ENCODE measurements around the gene SAFB2.
A peak's percentile ranks its signal among the peaks of the same experiment; 100 is the strongest.

Gene SAFB2

DNA sequence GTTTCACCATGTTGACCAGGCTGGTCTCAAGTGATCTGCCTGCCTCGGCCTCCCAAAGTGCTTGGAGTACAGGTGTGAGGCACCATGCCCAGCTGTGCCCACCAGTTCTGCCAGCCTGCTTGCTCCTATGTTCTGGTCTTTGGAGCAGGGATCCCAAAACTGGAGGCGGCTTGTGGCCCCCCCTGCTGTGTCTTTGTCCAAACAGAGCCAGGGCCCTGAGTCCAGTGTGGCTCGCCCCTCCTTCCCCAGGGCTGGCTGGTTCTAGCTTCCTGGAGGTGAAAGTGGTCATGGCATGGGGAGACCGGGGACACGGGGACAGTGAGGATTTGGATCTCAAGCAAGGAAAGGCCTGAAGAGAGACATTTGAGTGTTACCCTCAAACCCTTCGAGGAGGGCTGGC lies 43.3 kb downstream of the SAFB2 start:
- Histone ChIP-seq H3K4me1 (ENCODE audit: insufficient read depth, low read length) (peaks cover 10% of the 10 kb centered on the region; the same call in 1 of the 2 replicates), H3K9ac (ENCODE audit: low read depth, low read length) (no peak overlapping the region), H3K27ac (ENCODE audit: low read depth, low read length) (no peak overlapping the region), H3K36me3 (ENCODE audit: insufficient read depth, low read length) (no peaks in the 10 kb centered on the region; the same call in 1 of the 2 replicates), H3K27me3 (ENCODE audit: insufficient read depth, low read length) (no peaks in the 10 kb centered on the region), H3K9me3 (ENCODE audit: insufficient read depth, low read depth, low read length) (no peaks in the 10 kb centered on the region), H3K4me3 (ENCODE audit: low read length) (no peak overlapping the region)
- whole genome bisulfite sequencing, result 89% methylated on average over 6 of the region's 6 CpGs

DNA sequence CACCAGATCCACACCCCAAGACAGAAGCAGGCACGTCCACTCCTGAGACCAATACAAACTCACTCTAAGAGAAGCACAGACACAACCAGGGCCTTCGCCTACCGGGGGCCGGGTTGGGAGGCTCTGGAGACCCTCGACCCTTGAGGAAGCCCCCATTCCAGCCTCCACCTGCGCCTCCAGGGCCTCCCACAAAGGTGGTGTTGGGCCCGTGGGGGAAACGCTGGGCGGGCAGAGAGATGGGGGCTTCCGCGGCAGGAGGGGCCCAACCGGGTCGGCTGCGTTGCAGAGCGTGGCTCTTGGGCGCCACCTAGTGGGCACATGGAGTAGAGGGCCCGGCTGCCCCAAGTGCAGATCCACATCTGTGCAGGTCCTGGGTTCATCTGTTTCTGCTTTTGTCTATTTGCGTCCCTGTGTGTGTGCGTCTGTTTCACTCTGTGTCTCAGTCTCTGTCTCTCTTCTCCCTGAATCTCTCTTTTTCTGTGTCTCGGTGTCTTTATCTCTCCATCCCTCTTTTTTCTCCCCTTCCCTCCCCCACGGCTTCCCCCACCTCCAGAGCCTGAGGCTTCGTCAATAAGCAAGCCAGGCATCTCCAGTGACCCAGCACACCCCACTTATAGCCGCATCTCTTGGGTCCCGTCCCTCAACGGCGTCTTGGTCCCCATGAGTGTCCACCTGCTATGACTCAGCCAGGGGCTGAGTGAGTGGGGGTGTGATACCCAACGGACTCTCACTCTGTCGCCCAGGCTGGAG lies 44.3 kb downstream of the SAFB2 start:
- Histone ChIP-seq H3K27ac (ENCODE audit: low read depth, low read length) (no peak overlapping the region), H3K9ac (ENCODE audit: low read depth, low read length) (0 out of 2 replicates have a peak overlapping the region, but pooled peaks have one; percentile 18), H3K4me3 (ENCODE audit: low read length) (no peak overlapping the region; the same call in 1 of the 2 replicates), H3K27me3 (ENCODE audit: insufficient read depth, low read length) (no peaks in the 10 kb centered on the region), H3K36me3 (ENCODE audit: insufficient read depth, low read length) (no peaks in the 10 kb centered on the region; the same call in 1 of the 2 replicates), H3K4me1 (ENCODE audit: insufficient read depth, low read length) (peaks cover 10% of the 10 kb centered on the region; the same call in 1 of the 2 replicates), H3K9me3 (ENCODE audit: insufficient read depth, low read depth, low read length) (no peaks in the 10 kb centered on the region)
- WGBS, result 33% methylated on average over 28 of the region's 28 CpGs

DNA sequence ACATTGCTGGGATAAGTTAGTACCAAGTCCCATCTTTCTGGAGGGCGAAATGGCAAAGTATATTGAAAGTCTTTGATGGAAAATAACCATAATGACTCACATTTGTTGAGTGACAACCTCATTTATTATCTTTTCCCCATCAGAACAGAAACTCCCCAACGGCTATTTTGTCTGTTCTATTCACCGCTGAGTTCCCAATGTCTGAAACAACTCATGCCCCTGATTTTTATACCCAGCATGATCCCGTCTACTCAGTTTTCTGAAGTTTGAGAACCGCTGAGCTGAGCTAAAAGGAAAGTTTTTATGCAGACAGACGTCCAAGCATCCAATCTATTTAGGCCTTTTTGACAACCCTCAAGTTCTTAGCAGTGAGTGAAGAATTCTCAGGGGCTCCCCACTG lies 47.0 kb downstream of the SAFB2 start:
- 97% methylated on average over 6 of the region's 6 CpGs for WGBS

DNA sequence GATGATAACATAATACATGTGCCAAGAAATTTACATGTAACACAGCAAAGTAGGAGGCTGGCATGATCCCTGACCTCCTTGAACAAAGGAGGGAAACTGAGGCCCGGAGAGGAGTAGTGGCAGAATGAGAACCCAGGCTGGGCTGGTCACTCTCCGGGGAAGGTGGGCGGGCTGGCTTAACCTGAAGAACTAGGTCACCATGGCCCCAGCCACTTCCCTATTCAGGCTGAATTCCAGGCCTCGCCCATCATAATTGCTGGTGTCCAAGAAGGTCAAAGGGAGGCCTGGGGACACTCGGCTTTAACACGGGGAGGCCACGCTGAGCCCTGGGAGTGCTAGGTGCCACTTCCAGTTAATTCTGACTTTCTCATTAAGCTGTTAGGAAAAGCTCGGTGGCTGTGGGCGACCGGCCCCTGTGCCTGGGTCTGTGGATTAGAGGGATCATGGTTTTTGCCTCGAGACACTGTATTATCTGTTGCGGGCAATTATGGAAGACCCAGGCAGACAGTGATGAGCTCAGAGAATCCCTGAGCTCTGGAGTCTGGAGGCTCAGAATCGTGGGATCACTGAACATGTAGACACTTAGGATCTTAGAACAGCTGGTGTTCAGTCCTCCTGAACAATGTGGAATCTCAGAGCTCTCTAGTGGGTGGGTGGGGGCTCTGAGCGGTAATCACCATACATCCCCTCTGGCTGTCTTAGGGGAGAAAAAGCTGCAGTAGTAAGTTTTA lies 49.9 kb downstream of the SAFB2 start:
- no peaks in the 10 kb centered on the region for H3K36me3 ChIP-seq (ENCODE audit: insufficient read depth, low read length)
- no peaks in the 10 kb centered on the region for H3K9me3 ChIP-seq (ENCODE audit: insufficient read depth, low read depth, low read length)
- H3K4me3 ChIP-seq (ENCODE audit: low read length), result no peak overlapping the region
- H3K9ac ChIP-seq (ENCODE audit: low read depth, low read length), result no peak overlapping the region
- no peak overlapping the region for H3K27ac ChIP-seq (ENCODE audit: low read depth, low read length)
- 87% methylated on average over 14 of the region's 14 CpGs for WGBS
- 0 out of 2 replicates have a peak, but pooled peaks cover 1% of the 10 kb centered on the region for H3K4me1 ChIP-seq (ENCODE audit: insufficient read depth, low read length)
- peaks cover 8% of the 10 kb centered on the region for H3K27me3 ChIP-seq (ENCODE audit: insufficient read depth, low read length)

More for the DNA sequence above, 47.0 kb downstream of the SAFB2 start:
- H3K27ac ChIP-seq (ENCODE audit: low read depth, low read length), result no peak overlapping the region
- H3K9ac ChIP-seq (ENCODE audit: low read depth, low read length), result no peak overlapping the region
- H3K27me3 ChIP-seq (ENCODE audit: insufficient read depth, low read length), result no peaks in the 10 kb centered on the region
- H3K4me3 ChIP-seq (ENCODE audit: low read length), result no peak overlapping the region
- H3K9me3 ChIP-seq (ENCODE audit: insufficient read depth, low read depth, low read length), result no peaks in the 10 kb centered on the region
- no peaks in the 10 kb centered on the region for H3K36me3 ChIP-seq (ENCODE audit: insufficient read depth, low read length)
- peaks cover 10% of the 10 kb centered on the region; the same call in 1 of the 2 replicates for H3K4me1 ChIP-seq (ENCODE audit: insufficient read depth, low read length)

DNA sequence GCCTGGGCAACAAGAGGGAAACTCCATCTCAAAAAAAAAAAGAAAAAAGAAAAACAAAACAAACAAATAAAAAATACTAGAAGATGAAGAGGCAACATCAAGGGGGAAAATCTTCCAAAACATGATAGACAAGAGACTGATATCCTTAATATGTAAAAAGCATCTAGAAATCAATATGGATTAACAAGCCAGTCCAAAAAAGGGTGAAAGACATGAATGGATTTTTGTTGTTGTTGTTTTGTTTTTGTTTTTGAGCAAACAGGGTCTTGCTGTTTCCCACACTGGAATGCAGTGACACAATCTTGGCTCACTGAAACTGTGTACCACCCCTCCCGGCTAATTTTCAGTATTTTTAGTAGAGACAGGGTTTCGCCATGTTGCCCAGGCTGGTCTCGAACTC lies 50.8 kb downstream of the SAFB2 start:
- H3K9ac ChIP-seq (ENCODE audit: low read depth, low read length), result no peak overlapping the region
- H3K27me3 ChIP-seq (ENCODE audit: insufficient read depth, low read length), result peaks cover 16% of the 10 kb centered on the region
- 95% methylated on average over 3 of the region's 3 CpGs for WGBS
- H3K36me3 ChIP-seq (ENCODE audit: insufficient read depth, low read length), result no peaks in the 10 kb centered on the region
- H3K4me1 ChIP-seq (ENCODE audit: insufficient read depth, low read length), result no peaks in the 10 kb centered on the region
- no peak overlapping the region for H3K4me3 ChIP-seq (ENCODE audit: low read length)
- H3K27ac ChIP-seq (ENCODE audit: low read depth, low read length), result no peak overlapping the region
- H3K9me3 ChIP-seq (ENCODE audit: insufficient read depth, low read depth, low read length), result no peaks in the 10 kb centered on the region

DNA sequence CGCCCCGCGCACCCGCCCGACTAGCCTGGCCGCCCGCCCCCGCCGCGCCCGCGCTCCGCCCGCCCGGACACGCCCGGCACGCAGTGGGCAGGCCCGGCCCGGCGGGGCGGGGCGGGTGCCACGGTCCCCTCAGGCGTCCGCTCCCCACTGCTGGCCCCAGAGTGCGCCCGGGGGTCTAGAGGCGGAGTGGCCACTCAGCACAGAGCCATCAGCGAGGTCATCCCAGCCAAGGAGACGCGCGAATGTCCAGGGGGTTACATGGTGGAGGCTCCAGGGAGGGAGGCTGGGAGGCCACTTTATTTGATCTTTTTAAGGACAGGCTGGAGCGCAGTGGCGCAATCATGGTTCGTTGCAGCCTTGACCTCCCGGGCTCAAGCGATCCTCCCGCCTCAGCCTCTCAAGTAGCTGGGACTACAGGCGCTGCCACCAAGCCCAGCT lies 54.6 kb downstream of the SAFB2 start:
- H3K27me3 ChIP-seq (ENCODE audit: insufficient read depth, low read length), result peaks cover 26% of the 10 kb centered on the region
- H3K36me3 ChIP-seq (ENCODE audit: insufficient read depth, low read length), result no peaks in the 10 kb centered on the region
- peak overlapping the region; percentile 52 for H3K4me3 ChIP-seq (ENCODE audit: low read length)
- no peak overlapping the region; the same call in 1 of the 2 replicates for H3K9ac ChIP-seq (ENCODE audit: low read depth, low read length)
- H3K27ac ChIP-seq (ENCODE audit: low read depth, low read length), result no peak overlapping the region
- no peaks in the 10 kb centered on the region for H3K4me1 ChIP-seq (ENCODE audit: insufficient read depth, low read length)
- no peaks in the 10 kb centered on the region for H3K9me3 ChIP-seq (ENCODE audit: insufficient read depth, low read depth, low read length)
- 19% methylated on average over 40 of the region's 40 CpGs for WGBS

DNA sequence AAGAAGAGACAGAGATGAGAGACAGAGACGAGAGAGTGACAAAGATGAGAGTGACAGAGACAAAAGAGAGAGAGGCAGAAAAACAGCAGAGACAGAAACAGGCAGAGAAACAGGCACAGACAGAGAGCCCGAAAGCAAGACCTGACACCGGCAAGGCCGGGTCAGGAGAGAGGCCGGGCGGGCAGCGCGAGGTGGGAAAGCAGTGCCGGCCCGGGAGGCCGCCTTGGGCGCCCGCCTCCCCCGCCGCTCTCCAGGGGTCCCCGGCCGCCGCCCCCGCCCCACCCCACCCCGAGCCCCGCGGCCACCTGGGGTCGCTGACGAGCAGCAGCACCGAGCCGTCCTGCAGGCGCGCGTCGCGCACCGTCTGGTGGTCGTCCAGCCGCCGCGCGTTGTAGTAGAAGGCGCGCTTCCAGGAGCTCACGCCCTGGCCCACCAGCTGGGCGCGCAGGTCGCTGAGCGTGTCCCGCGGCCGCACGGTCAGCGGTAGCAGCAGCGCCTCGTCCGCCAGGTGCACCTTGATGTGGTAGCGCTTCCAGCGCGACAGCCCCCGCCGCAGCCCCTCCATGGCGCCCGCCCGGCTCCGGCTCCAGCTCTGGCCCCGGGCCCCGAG lies 55.1 kb downstream of the SAFB2 start, which contains the start of gene TINCR:
Gene TINCR (minus strand): TSS at position 594 of the 610 bp plus-strand sequence.
- 6% methylated on average over 61 of the region's 63 CpGs for WGBS
- no peaks in the 10 kb centered on the region for H3K36me3 ChIP-seq (ENCODE audit: insufficient read depth, low read length)
- peaks cover 26% of the 10 kb centered on the region for H3K27me3 ChIP-seq (ENCODE audit: insufficient read depth, low read length)
- H3K9me3 ChIP-seq (ENCODE audit: insufficient read depth, low read depth, low read length), result no peaks in the 10 kb centered on the region
- H3K4me3 ChIP-seq (ENCODE audit: low read length), result peak within 1 kb of the TSS; percentile 52
- H3K4me1 ChIP-seq (ENCODE audit: insufficient read depth, low read length), result no peaks in the 10 kb centered on the region
- H3K9ac ChIP-seq (ENCODE audit: low read depth, low read length), result no peak within 1 kb of the TSS; the same call in 1 of the 2 replicates
- no peak within 1 kb of the TSS for H3K27ac ChIP-seq (ENCODE audit: low read depth, low read length)

DNA sequence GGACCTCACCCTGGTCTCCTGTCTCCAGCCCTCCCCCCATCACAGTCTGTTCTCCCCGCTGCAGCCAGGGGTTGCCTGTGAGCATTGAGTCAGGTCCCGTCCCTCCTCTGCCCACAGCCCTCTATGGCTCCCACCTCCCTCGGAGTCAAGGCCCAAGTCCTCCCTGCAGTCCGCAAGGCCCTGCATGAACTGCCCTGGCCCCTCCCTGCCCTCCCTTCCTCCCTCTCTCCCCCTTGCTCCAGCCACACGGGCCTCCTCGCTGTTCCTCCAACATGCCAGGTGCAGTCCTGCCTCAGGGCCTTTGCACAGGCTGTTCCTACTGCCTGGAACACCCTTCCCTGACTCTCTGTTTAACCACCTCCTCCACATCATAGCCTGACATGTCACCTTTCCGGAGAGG lies 57.6 kb downstream of the SAFB2 start:
- H3K9me3 ChIP-seq (ENCODE audit: insufficient read depth, low read depth, low read length), result peaks cover 6% of the 10 kb centered on the region; the same call in 1 of the 2 replicates
- H3K9ac ChIP-seq (ENCODE audit: low read depth, low read length), result no peak overlapping the region
- WGBS, result 76% methylated on average over 7 of the region's 7 CpGs
- no peaks in the 10 kb centered on the region for H3K36me3 ChIP-seq (ENCODE audit: insufficient read depth, low read length)
- no peak overlapping the region for H3K27ac ChIP-seq (ENCODE audit: low read depth, low read length)
- peaks cover 26% of the 10 kb centered on the region for H3K27me3 ChIP-seq (ENCODE audit: insufficient read depth, low read length)
- H3K4me3 ChIP-seq (ENCODE audit: low read length), result no peak overlapping the region
- H3K4me1 ChIP-seq (ENCODE audit: insufficient read depth, low read length), result no peaks in the 10 kb centered on the region

DNA sequence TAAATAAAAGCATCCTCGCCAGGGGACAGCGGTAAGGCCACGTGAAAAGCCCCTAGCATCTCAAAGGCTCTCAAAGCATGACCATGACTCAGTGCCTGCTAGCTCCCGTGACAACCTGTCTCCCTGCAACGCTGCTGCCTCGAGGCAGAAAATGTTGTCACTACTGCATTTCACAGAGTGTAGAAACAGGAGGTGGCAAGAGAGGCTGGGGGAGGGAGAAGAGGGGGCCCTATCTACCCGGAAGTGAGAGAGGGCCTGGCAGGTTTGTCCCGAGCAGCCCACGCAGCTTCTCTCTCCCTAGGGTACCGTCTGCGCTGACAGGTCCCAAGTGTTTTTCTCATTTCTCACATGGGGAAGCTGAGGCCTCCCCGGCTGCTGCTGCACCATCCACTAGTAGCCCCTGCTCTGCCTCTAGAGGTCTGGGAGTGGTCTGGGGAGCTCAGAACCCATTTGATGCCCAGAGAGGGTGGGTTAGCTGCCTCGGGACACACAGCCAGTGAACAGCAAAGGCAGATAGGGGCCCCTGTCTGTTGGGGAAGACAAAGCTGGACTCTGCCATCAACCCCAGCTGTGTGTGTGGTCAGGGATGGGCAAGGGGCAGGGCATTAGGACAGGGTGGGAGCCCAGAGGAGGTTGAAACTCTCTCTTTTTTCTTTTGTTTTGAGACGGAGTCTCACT lies 58.5 kb downstream of the SAFB2 start:
- Histone ChIP-seq H3K4me1 (ENCODE audit: insufficient read depth, low read length) (no peaks in the 10 kb centered on the region), H3K27me3 (ENCODE audit: insufficient read depth, low read length) (peaks cover 26% of the 10 kb centered on the region), H3K36me3 (ENCODE audit: insufficient read depth, low read length) (no peaks in the 10 kb centered on the region), H3K27ac (ENCODE audit: low read depth, low read length) (no peak overlapping the region), H3K4me3 (ENCODE audit: low read length) (no peak overlapping the region), H3K9ac (ENCODE audit: low read depth, low read length) (no peak overlapping the region), H3K9me3 (ENCODE audit: insufficient read depth, low read depth, low read length) (peaks cover 6% of the 10 kb centered on the region; the same call in 1 of the 2 replicates)
- WGBS, result 59% methylated on average over 14 of the region's 14 CpGs

DNA sequence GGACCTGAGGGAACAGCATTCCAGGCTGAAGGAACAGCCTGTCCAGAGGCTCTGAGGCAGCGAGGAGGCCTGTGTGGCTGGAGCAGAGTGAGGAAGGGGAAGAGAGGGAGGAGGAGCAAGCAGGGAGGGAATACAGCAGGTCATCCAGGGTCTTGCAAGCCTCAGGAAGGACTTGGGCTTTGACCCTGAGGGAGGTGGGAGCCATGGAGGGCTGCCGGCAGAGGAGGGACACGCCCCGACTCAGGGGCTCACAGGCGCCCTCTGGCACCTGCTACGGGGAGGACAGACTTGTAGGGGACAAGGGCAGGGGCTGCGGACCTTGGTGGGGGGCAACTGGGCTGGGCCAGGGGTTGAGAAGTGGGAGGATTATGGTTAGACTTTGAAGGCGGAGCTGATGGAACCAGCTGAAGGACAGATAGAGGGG lies 59.6 kb downstream of the SAFB2 start:
- H3K27ac ChIP-seq (ENCODE audit: low read depth, low read length), result no peak overlapping the region
- H3K9me3 ChIP-seq (ENCODE audit: insufficient read depth, low read depth, low read length), result peaks cover 6% of the 10 kb centered on the region; the same call in 1 of the 2 replicates
- no peak overlapping the region for H3K4me3 ChIP-seq (ENCODE audit: low read length)
- WGBS, result 53% methylated on average over 8 of the region's 8 CpGs
- H3K27me3 ChIP-seq (ENCODE audit: insufficient read depth, low read length), result peaks cover 20% of the 10 kb centered on the region
- no peaks in the 10 kb centered on the region for H3K36me3 ChIP-seq (ENCODE audit: insufficient read depth, low read length)
- H3K9ac ChIP-seq (ENCODE audit: low read depth, low read length), result no peak overlapping the region
- H3K4me1 ChIP-seq (ENCODE audit: insufficient read depth, low read length), result no peaks in the 10 kb centered on the region

All from HUES64 (cell line).